ENCODE data around the gene CRELD2. TPM values are rescaled to one million over a fixed set of nuclear protein-coding genes. Genes with fewer than 3 reads are reported as not detected.

The CRELD2 gene
- polyA plus RNA-seq, 1 donor (not counting 4 experiments of a cell fraction or from before 2014, with no cell fraction given): 33.5 TPM

- Histone ChIP-seq H3K27me3 (ENCODE audit: control insufficient read depth, extremely low read depth, insufficient read depth, low read length) (no peaks in the 10 kb centered on the region), H4K20me1 (ENCODE audit: control insufficient read depth, extremely low read depth, insufficient read depth, low read length) (no peaks in the 10 kb centered on the region), H3K27ac (ENCODE audit: control insufficient read depth, insufficient read depth, low read length) (no peak overlapping the region), H3K36me3 (ENCODE audit: control insufficient read depth in 2 of 2, extremely low read depth in 1 of 2, insufficient read depth in 2 of 2, low read length in 2 of 2) (peaks cover 2 to 13% of the 10 kb centered on the region in 2 experiments), H3K4me1 (ENCODE audit: control insufficient read depth, extremely low read depth, insufficient read depth, low read length) (peaks cover 6% of the 10 kb centered on the region), H3K4me3 (ENCODE audit: control insufficient read depth in 2 of 3, extremely low read depth in 1 of 3, insufficient read depth in 2 of 3, low read depth in 1 of 3, low read length in 3 of 3) (no peak overlapping the region), H3K79me2 (ENCODE audit: control insufficient read depth, insufficient read depth, low read length) (peaks cover 7% of the 10 kb centered on the region), H3K4me2 (ENCODE audit: control insufficient read depth, extremely low read depth, insufficient read depth, low read depth, low read length) (no peak overlapping the region), H3K9me1 (ENCODE audit: control insufficient read depth, extremely low read depth, insufficient read depth, low read length) (no peaks in the 10 kb centered on the region), H3K9ac (ENCODE audit: control insufficient read depth, extremely low read depth, insufficient read depth, low read length) (no peak overlapping the region), H3K9me3 (ENCODE audit: control insufficient read depth, low read depth, low read length) (no peaks in the 10 kb centered on the region), H2AFZ (ENCODE audit: control insufficient read depth, low read length) (no peak overlapping the region)
- DNase-seq (ENCODE audit: low read depth, low spot score) (no peak), FAIRE-seq (no peak)
- dilution Hi-C loops (cut with MboI; ENCODE audit: extremely low pct_ligation_motif_present, low sequenced_read_pairs): no loop called here
- no peak for TF ChIP-seq CTCF (optimal IDR thresholded peaks at IDR 0.05 in 1 of 3, IDR thresholded peaks at IDR 0.05 in 1 of 3, conservative IDR thresholded peaks at IDR 0.05 in 1 of 3; ENCODE audit: extremely low read depth in 1 of 3, insufficient read depth in 2 of 3, low read length in 3 of 3)
- TF ChIP-seq EZH2 (IDR thresholded peaks at IDR 0.05; ENCODE audit: low read length): no peak
Observed at GRCh38 chr22:49913446-49913845, 5.0 kb upstream of the CRELD2 start.

GRCh38 chr22:49914256-49914655 is 4.2 kb upstream of the CRELD2 start:
- no peak overlapping the region for H3K27ac ChIP-seq (ENCODE audit: control insufficient read depth, insufficient read depth, low read length)
- dilution Hi-C loops (cut with MboI; ENCODE audit: extremely low pct_ligation_motif_present, low sequenced_read_pairs): no loop called here
- H3K9me3 ChIP-seq (ENCODE audit: control insufficient read depth, low read depth, low read length): no peaks in the 10 kb centered on the region
- FAIRE-seq (no peak), DNase-seq (ENCODE audit: low read depth, low spot score) (no peak)
- no peak overlapping the region for H2AFZ ChIP-seq (ENCODE audit: control insufficient read depth, low read length)
- TF ChIP-seq CTCF (optimal IDR thresholded peaks at IDR 0.05 in 1 of 3, IDR thresholded peaks at IDR 0.05 in 1 of 3, conservative IDR thresholded peaks at IDR 0.05 in 1 of 3; ENCODE audit: extremely low read depth in 1 of 3, insufficient read depth in 2 of 3, low read length in 3 of 3): no peak
- TF ChIP-seq EZH2 (IDR thresholded peaks at IDR 0.05; ENCODE audit: low read length): no peak
- H4K20me1 ChIP-seq (ENCODE audit: control insufficient read depth, extremely low read depth, insufficient read depth, low read length): no peaks in the 10 kb centered on the region
- no peak overlapping the region for H3K4me3 ChIP-seq (ENCODE audit: control insufficient read depth in 2 of 3, extremely low read depth in 1 of 3, insufficient read depth in 2 of 3, low read depth in 1 of 3, low read length in 3 of 3)
- no peaks in the 10 kb centered on the region for H3K27me3 ChIP-seq (ENCODE audit: control insufficient read depth, extremely low read depth, insufficient read depth, low read length)
- H3K36me3 ChIP-seq (ENCODE audit: control insufficient read depth in 2 of 2, extremely low read depth in 1 of 2, insufficient read depth in 2 of 2, low read length in 2 of 2): peaks cover 2 to 13% of the 10 kb centered on the region in 2 experiments
- H3K9me1 ChIP-seq (ENCODE audit: control insufficient read depth, extremely low read depth, insufficient read depth, low read length): no peaks in the 10 kb centered on the region
- no peak overlapping the region for H3K9ac ChIP-seq (ENCODE audit: control insufficient read depth, extremely low read depth, insufficient read depth, low read length)
- peaks cover 8% of the 10 kb centered on the region for H3K4me1 ChIP-seq (ENCODE audit: control insufficient read depth, extremely low read depth, insufficient read depth, low read length)
- peaks cover 10% of the 10 kb centered on the region for H3K79me2 ChIP-seq (ENCODE audit: control insufficient read depth, insufficient read depth, low read length)
- H3K4me2 ChIP-seq (ENCODE audit: control insufficient read depth, extremely low read depth, insufficient read depth, low read depth, low read length): no peak overlapping the region
